HCT116 (cell line): ENCODE results near the gene SLC22A15.

Experiments used
- EZH2 ChIP-seq: fragments of 200-600 bp; sonication (generic); IDR thresholded peaks from 2 replicates; pipeline ENCODE4 v1.6.1; 2017; ENCODE audit warnings: antibody characterized with exemption, mixed run types
- EZH2phosphoT487 ChIP-seq: fragments of 200-600 bp; IDR thresholded peaks from 2 replicates; pipeline ENCODE4 v1.6.1; 2018; ENCODE audit warnings: antibody characterized with exemption, borderline replicate concordance
- POLR2A ChIP-seq: IDR thresholded peaks from 2 replicates; pipeline ENCODE4 v1.7.0; 2011; ENCODE audit warnings: borderline replicate concordance; ENCODE audit not compliant: insufficient read depth, insufficient read length; ENCODE audit errors: extremely low read depth
- POLR2AphosphoS5 ChIP-seq: IDR thresholded peaks from 2 replicates; pipeline ENCODE4 v1.6.1; 2011; ENCODE audit warnings: mild to moderate bottlenecking, low read depth, low read length, moderate library complexity
- RAD21 ChIP-seq: IDR thresholded peaks from 2 replicates; pipeline ENCODE4 v1.6.1; 2012; ENCODE audit warnings: low read depth, mild to moderate bottlenecking
- SIN3A ChIP-seq: IDR thresholded peaks from 2 replicates; pipeline ENCODE4 v1.6.1; 2012; ENCODE audit warnings: low read depth
- SRF ChIP-seq: IDR thresholded peaks from 2 replicates; pipeline ENCODE4 v1.6.1; 2012; ENCODE audit warnings: low read depth
- YY1 ChIP-seq: IDR thresholded peaks from 2 replicates; pipeline ENCODE4 v1.6.1; 2011; ENCODE audit warnings: low read length, low read depth, moderate library complexity, mild to moderate bottlenecking; ENCODE audit not compliant: insufficient replicate concordance; ENCODE audit errors: extremely low read depth
- TF ChIP-seq, protein P1 (sequence below), 3 experiments: fragments of 200-600 bp in 1 of 3; sonication (generic) in 1 of 3; IDR thresholded peaks in 2 of 3; conservative IDR thresholded peaks in 1 of 3; 2 replicates each; pipeline ENCODE4 v1.5.1; 2012 to 2017; ENCODE audit warnings: low read depth in 2 of 3, low read length in 2 of 3, antibody characterized with exemption in 1 of 3, borderline replicate concordance in 1 of 3, control low read depth in 1 of 3, mild to moderate bottlenecking in 1 of 3, mixed read lengths in 1 of 3, mixed run types in 1 of 3, moderate library complexity in 1 of 3; ENCODE audit not compliant: insufficient read depth in 1 of 3

DNA sequence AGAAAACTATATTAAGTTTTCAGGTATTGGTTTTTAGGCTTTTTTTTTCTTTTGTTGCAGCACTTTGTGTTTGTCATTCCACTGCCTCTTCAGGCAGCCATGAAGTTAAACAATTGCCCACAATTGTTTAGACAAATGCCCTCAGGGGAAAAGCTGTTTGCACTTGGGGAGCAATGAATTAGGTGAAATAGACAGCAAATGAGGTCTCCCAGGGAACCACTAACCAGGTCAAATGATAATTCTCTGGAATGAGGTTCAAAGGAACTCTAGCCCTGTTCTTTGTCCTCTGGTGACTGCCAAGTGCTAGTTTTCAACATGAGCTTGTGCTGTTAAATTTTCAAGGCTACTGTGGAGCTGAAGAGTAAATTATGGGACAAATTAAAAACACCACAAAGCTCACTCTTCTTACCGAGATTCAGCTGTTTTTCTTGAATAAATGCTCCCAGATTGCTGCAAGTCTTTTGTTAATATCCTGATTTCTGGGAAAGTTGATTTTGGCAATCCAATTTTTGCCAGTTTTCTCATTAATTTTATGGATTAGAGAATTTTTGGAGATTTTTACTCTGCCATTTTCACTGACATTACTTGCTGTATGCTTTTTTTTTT is 119.8 kb downstream of the SLC22A15 start:
- TF ChIP-seq, protein P1, sequence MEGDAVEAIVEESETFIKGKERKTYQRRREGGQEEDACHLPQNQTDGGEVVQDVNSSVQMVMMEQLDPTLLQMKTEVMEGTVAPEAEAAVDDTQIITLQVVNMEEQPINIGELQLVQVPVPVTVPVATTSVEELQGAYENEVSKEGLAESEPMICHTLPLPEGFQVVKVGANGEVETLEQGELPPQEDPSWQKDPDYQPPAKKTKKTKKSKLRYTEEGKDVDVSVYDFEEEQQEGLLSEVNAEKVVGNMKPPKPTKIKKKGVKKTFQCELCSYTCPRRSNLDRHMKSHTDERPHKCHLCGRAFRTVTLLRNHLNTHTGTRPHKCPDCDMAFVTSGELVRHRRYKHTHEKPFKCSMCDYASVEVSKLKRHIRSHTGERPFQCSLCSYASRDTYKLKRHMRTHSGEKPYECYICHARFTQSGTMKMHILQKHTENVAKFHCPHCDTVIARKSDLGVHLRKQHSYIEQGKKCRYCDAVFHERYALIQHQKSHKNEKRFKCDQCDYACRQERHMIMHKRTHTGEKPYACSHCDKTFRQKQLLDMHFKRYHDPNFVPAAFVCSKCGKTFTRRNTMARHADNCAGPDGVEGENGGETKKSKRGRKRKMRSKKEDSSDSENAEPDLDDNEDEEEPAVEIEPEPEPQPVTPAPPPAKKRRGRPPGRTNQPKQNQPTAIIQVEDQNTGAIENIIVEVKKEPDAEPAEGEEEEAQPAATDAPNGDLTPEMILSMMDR (IDR thresholded peaks at IDR 0.05 in 2 of 3, conservative IDR thresholded peaks at IDR 0.05 in 1 of 3; ENCODE audit: borderline replicate concordance in 1 of 3, insufficient read depth in 1 of 3, low read depth in 2 of 3, low read length in 2 of 3) = no peak
- TF ChIP-seq POLR2AphosphoS5 (no peak), RAD21 (no peak), POLR2A (no peak), EZH2 (no peak), YY1 (no peak), SRF (no peak), SIN3A (no peak), EZH2phosphoT487 (no peak)
